GM21367 (cell line): ENCODE data around the gene SH3BP5.

Source experiments
- ATAC-seq: cut with Tn5 transposase; IDR thresholded peaks from one replicate; pipeline ENCODE4 v1.9.1; 2021; ENCODE audit not compliant: unreplicated experiment

SH3BP5 gene

DNA sequence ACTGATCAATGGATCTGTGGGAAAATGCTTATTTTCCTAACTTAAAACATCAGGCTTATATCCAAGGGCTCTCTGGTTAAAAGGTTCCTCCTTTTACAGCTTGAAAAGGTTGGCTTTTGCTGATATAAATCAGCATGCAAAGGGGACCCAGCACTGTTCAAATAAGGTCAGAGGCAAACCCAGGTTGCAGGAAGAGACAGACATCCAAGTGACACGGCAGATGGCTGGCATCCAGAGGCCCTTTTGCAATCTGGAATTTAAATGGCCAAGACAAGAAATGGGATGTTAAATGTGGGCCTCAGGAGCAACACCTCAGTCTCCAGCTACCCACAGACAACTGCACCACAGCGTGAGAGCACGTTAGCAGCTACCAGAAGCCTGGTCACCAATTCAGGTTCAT lies 6.3 kb downstream of the SH3BP5 start:
- no peak for ATAC-seq

DNA sequence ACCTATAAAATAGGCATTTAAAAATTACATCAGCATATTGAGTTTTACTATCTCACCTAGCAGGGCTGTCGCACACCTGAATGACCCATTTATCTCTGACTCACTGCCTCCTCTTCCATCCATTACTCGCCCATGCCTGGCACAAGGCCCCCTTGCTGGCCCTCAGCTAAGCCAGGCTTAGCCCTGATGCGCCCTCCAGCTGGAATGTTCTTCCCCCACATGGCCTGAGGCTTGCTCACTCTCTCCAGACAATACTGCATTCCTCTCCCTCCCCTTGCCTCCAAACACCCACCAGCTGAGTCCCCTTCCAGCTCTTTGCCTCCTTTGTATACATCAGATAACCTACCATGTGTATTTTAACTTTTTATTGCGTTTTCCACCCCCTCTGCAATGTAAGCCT lies 7.2 kb downstream of the SH3BP5 start:
- ATAC-seq, result no peak

DNA sequence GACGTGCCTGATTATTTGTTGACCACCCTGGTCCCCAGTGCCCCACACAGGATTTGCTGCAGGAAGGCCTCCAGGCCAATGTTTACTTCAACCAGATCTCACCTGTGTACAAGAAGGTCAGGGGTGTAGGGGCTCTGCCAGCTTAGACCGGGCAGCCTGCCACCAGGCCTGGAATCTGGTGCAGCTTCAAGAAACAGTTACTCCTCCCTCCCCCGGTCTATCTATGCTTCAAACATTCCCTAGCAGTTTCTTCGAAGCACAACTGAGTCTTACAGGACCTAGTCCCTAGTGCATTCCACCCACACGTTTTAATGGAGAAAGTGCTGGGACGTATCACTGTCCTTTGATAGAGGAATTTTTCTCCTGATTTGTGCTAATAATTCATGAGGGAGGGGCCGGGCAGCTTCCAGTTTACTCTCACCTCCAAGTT lies 8.0 kb downstream of the SH3BP5 start:
- ATAC-seq, result no peak

DNA sequence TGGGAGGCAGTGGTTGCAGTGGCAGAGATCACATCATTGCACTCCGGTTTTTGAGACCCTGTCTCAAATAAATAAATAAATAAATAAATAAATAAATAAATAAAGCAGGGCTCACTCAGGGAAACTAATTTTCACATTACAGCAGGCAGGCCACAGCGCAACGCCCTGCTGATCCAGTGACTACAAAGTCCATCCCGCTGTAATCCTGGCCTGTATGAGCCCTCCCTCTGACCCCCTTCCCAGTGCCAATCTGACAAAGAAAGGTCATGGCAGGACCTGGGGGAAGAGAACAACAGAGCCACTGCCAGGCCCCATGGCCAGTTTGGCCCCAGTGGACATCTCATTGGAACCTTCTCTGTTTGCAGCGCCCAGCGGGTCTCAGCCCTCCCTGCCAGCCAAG lies 9.3 kb downstream of the SH3BP5 start:
- ATAC-seq, result no peak

DNA sequence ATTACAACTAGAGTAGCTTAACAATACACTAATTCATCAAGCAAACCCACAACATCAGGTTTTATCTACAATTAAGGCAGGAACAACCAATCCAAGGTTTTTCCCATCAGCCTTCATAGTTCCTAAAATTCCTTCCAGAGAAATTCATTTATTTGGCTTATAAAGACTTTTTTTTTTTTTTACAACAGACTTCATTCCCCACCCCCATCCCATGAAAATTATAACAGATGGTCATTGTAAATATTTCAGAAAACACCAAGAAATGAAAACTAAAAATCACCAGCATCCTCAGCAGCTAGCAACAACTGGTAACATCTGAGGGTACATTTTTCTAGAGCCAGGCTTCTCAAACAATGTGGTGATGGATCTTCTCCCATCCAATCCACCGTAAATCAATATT lies 11.0 kb downstream of the SH3BP5 start:
- ATAC-seq, result no peak

DNA sequence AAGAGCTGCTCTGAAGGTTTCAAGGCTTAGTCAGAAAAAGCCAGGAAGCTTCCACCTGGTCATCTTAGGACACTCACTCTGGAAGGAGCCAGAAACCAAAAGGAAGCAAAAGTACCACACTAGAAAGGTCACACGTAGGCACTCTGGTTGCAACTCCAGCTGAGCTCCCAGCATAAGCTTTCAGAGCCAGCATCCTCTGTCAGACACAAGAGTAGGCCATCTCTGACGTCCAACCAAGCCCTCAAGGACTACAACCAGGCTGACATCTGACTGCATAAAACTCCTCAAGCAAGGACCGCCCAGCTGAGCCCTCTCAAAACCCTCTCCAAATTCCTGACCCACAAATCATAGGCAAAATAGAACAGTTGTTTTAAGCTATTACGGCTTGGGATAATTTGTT lies 12.8 kb downstream of the SH3BP5 start:
- ATAC-seq, result no peak

DNA sequence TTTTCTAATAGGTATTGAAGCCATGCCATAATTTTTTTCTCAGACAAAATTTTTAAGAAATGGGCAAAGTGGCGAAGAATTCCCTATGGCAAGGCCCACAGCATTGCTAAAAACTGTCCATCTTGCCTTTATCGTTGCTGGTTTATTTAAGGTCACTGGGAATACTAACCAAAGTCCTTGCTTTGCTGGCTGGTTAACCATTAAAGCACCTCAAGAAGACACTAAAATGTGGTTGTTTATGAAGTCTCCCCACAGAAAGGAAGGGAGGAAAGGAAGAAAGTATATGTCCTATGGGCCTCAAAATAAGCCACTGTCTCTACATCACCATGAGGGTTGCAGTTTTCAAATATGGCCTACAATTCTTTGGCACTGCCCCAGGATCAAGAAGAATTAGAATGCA lies 13.2 kb downstream of the SH3BP5 start:
- ATAC-seq, result no peak

DNA sequence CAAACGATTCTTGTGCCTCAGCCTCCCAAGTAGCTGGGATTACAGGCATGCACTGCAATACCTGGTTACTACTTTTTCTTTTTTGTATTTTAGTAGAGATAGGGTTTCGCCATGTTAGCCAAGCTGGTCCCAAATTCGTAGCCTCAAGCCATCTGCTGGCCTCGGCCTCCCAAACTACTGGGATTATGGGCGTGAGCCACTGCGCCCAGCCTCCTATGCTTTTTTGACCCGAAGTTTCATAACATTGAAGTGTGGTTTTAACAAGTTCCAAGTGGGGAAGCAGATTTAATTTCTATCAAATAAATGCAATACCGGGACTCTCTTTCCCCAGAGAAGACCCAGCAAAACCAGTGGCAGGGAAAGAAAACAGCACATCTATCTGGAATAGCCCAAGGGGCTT lies 13.7 kb downstream of the SH3BP5 start:
- no peak for ATAC-seq

DNA sequence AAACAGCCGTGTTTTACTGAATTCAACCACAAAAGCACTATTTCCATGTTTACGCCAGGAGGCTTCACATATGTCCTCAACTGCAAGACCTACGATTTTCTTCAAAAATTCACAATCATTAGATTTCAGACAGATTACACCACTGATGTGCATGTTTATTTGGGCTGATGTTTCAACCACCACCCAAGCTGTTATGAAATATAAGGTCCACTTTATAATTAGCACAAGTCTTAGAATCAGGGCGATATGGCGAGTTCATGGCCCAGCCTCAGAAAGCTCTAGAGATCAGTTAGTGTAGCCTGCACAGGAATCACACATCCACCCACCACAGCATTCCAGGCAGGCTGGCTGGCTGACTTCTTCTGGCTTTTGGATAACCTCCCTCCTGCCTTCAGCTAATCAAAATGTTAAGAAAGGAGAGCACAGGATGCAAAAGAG lies 15.4 kb downstream of the SH3BP5 start:
- ATAC-seq, result no peak

DNA sequence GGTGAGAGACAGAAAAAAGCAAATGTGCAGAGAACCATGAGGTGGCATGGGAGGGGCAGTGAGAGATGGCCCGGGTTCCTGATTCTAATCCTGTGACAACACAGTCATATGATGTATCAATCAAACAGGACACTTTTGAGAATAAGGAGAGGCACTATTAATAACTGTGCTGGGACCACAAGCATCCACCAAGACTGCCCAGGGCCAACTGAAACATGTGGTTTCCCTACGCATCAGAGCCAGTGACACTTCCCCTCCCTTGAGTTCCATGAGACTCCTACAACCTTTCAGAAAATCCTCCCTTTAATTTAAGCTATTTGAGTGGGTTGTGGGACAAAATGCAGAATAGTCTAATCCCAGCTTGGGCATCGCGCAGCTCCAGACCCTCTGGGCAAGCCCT lies 17.4 kb downstream of the SH3BP5 start:
- no peak for ATAC-seq

DNA sequence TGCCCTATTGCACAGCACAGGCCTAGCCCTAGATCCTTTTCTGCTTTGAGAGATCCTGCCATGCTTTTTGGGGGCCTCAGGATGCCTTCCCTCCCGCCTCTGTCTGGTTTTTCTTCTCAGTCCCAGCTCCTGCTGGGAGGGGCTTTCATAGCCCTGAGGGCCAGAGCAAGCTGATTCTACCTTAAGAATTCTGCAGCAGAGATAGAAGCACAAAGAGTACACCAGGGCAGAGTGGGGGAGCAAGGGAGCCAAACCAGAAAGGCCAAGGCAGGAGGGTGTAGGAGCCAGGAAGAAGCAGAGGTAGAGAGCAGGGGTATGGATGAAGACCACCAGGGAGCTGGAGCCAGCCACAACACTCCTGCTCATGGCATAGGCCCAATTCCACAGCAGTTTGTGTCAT lies 18.1 kb downstream of the SH3BP5 start:
- ATAC-seq, result no peak

DNA sequence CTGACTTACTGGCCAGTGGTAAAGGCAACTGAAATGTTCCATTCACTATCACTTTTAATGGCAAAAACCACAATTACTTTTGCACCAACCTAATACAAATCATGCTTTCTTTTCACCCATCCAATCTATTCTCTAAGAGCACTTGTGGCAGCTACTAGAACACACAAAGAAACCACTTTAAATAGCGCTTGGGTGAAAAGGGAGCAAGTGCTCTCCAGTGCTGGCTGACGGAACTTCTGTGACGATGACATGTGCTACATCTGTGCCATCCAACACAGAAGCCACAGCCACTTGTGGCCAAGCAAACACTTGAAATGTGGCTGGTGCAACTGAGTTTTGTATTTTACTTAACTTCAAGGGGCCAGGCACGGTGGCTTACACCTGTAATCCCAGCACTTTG lies 18.9 kb downstream of the SH3BP5 start:
- ATAC-seq, result no peak

DNA sequence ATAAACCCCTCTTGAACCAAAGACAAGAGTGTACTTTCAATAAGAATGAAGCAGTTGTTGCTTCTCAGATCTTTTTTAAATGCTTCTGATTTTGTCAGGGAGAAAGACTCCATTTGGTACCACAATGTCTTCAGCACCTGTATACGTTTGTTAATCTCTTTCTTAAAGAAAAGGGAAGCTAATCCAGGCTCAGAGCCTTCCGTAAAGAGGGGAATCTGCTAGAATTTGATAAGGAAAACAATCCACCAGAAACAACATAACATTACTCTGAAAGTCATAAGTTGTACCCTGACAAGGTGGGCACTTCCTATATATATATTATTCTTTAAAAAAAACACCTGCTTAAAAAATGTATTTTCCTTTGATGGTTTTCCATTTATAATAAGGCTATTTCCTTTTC lies 19.8 kb downstream of the SH3BP5 start:
- no peak for ATAC-seq

DNA sequence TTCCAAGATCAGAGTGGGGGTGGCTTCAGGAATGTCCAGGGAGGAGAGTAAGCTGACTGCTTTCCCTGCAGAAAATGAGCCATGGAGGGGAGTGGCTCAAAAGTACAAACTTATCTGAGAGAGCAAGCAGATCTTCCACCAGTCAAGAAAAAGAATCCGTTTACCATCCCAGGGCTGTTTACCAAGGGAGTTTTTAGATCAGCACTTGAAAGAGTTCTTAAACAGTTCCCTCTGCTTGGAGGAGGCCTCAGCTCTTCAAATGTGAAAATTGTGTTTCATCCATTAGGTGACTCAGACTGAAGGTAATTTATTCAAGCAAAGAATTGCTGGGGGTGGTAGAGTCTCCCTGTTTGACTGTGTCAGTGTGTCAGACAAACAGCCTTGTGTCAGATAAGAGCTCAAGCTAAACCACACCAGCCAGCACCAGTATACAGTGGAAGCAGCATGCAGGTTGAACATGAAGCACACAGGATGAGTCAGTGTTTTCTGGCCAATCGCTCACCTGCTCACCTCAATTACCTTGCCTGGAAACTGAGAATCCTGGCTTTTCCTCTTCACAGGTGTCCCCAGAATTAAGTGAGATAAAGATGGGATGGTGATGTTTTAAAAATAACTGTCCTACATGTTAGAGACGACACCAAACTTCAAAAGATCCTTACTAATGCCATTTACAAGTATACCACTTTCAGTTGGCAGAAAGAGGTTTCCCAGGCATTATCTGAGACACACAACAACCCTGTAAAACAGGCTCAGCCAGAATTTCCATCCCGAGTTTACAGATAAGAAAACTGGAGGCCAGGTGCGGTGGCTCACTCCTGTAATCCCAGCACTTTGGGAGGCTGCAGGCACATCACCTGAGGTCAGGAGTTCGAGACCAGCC lies 21.7 kb downstream of the SH3BP5 start:
- no peak for ATAC-seq

DNA sequence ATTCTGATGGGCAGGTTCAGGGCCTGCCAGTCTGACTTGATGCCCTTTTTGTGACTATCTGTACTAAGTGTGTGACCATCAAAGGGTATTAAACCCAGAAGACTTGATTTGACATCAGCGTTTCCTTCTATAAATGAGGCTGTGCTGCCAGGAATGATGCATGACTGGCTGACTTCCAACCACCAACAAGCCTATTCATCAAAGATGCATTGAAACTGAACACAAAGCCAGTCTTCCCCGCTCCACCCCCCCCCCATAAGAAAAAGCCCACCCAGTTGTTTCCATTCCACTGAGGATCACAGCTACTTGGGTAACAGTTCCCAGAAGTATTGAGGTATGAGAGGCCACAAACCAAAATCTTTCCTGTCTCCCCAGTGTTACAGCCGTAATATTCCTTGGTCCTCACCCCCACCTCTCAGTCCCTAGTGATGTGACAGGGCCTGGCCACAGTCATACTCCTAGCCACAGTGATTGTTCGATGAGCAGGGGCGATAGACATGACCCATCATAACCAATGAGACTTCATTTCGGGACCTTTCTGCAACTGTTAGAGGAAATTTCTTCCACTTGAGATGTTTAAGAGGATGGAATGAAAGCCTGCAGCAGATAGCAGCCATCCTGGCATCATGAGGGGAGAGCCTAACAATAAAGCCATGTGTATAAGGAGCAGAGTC lies 22.6 kb downstream of the SH3BP5 start:
- no peak for ATAC-seq

DNA sequence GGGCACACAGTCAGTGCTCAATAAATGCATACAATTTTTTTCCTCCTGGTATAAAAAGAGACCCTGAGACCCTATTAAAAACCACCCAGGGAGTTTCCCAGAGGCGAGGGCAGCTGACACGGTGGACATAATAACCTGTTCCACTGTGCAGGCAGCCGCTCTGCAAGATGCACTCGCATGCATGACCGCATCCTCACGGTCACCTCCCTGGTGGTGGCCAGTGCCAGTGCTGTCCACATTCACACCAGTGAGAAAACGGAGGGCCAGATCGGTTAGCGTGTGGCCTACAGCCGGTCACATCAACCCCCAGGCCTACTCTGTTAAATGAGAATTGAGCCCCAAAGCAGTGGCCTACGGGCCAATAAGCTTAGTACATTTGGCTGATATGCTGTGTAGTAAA lies 24.8 kb downstream of the SH3BP5 start:
- ATAC-seq, result no peak

DNA sequence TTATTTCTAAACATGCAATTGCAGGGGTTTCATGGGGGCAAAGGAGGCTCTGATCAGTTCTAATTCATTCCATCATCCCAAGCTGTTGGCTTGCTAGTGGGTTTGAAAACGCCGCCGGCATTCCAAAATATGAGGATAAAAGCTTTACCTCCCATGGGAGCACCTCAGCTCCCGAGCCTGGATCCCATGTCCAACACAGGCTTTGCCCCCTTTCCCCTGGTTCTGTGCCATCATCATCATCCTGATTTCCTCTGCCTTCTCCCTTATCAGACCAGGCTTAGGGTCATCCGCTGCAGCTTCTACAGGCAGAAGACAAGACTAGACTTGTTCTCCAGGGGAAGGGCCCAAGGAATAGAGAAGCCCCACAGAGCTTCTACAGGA lies 25.4 kb downstream of the SH3BP5 start:
- ATAC-seq, result no peak

DNA sequence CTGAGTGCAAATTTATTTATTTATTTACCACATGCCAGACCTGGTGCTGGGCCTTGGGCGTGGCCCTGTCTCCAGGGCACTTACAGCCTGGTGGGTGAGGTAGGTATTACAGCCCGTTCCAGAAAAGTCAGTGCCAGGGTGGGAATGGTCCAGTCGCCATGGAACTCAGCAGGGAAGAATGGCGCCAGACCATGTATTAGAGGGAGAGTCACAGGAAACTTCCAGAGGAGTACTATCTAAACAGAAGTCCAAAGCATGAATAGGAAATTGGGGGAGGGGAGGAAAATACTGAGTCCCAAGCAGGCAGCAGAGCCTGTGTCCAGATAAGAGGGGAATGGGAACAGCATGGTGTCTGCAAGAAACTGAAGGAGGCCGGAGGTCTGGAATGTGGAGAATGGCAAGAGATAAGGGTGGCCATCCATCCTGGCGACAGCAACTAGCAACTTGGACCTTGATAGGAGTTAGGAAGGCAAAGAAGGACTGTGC lies 27.0 kb downstream of the SH3BP5 start:
- no peak for ATAC-seq

DNA sequence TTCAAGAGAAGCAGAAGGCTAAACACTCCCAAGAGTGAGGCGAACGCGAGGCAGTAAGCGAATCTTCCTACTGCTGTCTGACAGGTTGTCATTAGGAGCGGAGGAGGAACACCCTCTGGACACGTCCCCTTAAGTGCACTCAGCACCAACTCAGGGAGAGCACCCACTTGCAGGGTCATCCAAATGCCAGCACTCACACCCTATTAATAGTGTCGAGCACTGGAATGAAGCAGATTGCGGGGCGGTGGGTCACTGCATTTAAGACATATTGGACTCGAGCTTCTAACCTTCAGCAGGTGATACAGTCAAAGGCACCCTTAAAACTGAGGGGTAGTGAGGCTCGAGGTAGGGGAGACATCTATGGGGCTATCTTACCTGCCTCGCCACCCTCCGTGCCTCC lies 28.7 kb downstream of the SH3BP5 start:
- ATAC-seq, result no peak

DNA sequence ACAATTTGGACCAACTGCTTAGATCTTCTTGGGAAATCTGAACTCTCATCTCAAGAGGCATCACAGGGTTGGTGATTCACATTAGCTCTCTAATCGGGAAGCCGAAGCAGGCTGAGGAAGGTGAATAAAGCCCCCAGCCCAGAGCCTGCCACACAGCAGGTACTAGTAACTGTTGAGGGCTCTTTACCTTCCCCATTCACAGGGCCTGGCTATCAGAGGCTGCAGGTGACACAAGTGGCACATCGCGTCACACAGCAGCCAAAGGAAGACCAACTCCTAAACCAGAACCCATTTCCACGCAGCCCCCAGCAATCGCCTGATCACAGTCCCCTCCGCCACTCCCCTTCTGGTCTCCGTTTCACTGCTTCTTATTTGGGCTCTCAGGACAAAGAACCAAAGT lies 29.2 kb downstream of the SH3BP5 start:
- ATAC-seq, result no peak

DNA sequence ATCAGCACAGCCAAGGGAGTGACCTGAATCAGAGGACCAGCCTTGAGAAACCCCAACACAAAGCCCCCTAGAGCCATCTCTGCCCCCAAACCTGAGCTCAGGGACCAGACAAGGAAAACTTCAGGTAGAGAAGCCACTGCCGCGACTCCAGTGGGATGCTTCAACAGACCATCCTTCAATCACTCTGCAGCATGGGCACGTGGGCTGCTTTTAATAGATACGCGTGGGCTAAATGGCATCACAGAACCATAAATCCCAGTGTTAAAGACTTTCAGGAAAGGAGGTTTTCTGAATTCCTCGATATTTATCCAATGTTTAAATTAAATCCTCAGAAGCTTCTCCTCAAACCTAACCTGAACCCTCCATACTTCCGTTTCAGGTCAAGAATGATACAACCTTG lies 30.6 kb downstream of the SH3BP5 start:
- ATAC-seq, result no peak

DNA sequence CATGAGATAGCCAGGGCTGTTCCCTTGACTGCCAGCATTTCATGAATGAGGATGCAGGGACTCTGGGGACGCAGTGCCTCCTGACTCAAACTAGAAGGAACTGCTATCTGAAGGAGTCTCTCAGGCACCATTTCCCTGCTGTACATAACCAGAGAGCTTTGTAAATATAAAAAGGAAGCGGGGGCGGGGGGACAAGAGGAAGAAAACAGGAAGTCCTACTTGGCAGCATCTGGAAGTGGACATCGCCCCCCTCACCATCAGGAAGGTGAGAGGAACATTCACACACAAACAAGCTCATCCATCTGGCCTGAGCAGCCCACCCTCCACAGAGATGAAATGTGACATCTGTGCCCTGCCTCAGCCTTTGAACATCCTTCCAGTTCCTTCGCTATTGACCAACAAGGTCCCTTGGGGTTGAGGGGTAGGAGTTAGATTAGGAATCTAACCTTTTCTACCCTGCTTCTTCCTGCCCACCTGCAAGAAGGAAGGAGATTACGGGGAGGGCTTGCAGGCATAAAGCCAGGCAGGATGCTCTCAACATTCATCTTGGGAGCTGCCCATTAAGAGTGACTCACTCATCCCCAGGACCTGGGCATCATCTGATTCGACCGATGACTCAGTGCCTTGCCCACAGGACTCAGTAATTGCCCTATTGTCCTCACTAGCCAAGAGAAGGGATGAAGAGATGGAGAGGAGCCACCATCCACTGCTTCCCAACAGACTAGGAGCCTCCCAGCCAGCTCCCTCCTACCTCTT lies 31.9 kb downstream of the SH3BP5 start:
- ATAC-seq, result no peak
